Measurements from ENCODE around the gene CSTF2. TPM values are rescaled to one million over a fixed set of nuclear protein-coding genes. Genes with fewer than 3 reads are reported as not detected.
A peak's percentile ranks its signal among the peaks of the same experiment; 100 is the strongest.

Gene CSTF2
- total and polyA plus RNA-seq, 3 experiments from 2014 or later = 13.5 to 59.5 (median 55.6) TPM

GRCh38 chrX:100812216-100813158 is 7.7 kb upstream of the CSTF2 start:
- Histone ChIP-seq H3K4me3 (ENCODE audit: low read length) (no peak overlapping the region), H3K9me3 (ENCODE audit: low read length) (no peaks in the 10 kb centered on the region), H3K4me1 (ENCODE audit: insufficient read depth, low read length) (no peaks in the 10 kb centered on the region), H3K36me3 (ENCODE audit: insufficient read depth, low read length) (no peaks in the 10 kb centered on the region), H3K27me3 (ENCODE audit: insufficient read depth, low read length, poor library complexity, severe bottlenecking) (no peaks in the 10 kb centered on the region), H3K27ac (ENCODE audit: low read depth, low read length) (no peak overlapping the region)
- Mint-ChIP-seq H3K9me3 (peaks cover 0 to 5% (median 0%) of the 10 kb centered on the region in 5 donors), H3K36me3 (no peaks in the 10 kb centered on the region), H3K27me3 (peaks cover 14 to 54% of the 10 kb centered on the region in 2 donors), H3K4me1 (no peaks in the 10 kb centered on the region), H3K4me3 (no peak overlapping the region), H3K27ac (no peak overlapping the region)
- CTCF ChIA-PET = no interaction called here
- DNase-seq = no peak
- POLR2A ChIA-PET = no interaction called here

DNA sequence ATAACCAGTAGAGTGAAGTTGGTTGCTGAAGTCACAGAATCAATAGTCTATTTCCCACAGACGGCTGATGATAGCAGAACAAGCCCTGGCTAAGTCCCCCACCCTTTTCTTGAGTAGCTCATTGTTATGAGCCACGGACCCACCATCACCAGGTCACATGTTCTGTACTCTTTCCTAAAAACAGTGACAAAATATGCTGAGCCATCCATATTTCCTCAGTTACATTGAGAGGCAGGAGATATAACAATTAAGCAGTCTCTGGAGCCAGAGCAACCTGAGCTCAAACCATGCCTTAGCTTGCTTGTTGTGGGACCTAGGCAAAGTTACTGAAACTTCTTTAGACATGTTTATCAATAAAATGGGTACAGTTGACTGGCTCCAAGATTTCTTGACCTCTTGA is 2.9 kb upstream of the CSTF2 start:
- H3K4me3 Mint-ChIP-seq = no peak overlapping the region
- H3K4me1 Mint-ChIP-seq = peaks cover 6 to 15% (median 8%) of the 10 kb centered on the region in 3 donors
- no peak overlapping the region for H3K4me3 ChIP-seq (ENCODE audit: low read length)
- peaks cover 0 to 15% (median 0%) of the 10 kb centered on the region in 3 donors for H3K36me3 Mint-ChIP-seq
- H3K27me3 ChIP-seq (ENCODE audit: insufficient read depth, low read length, poor library complexity, severe bottlenecking) = no peaks in the 10 kb centered on the region
- H3K9me3 ChIP-seq (ENCODE audit: low read length) = no peaks in the 10 kb centered on the region
- CTCF ChIA-PET = interaction anchor here (1.2 kb wide), 1 partner anchor 49 kb away, joined by 3 read pairs; no protein-coding TSS in a partner anchor
- H3K9me3 Mint-ChIP-seq = no peaks in the 10 kb centered on the region
- POLR2A ChIA-PET = no interaction called here
- H3K27ac Mint-ChIP-seq = no peak overlapping the region
- H3K4me1 ChIP-seq (ENCODE audit: insufficient read depth, low read length) = no peaks in the 10 kb centered on the region
- peaks cover 10 to 29% of the 10 kb centered on the region in 2 donors for H3K27me3 Mint-ChIP-seq
- no peak for DNase-seq
- H3K27ac ChIP-seq (ENCODE audit: low read depth, low read length) = no peak overlapping the region
- no peaks in the 10 kb centered on the region for H3K36me3 ChIP-seq (ENCODE audit: insufficient read depth, low read length)

DNA sequence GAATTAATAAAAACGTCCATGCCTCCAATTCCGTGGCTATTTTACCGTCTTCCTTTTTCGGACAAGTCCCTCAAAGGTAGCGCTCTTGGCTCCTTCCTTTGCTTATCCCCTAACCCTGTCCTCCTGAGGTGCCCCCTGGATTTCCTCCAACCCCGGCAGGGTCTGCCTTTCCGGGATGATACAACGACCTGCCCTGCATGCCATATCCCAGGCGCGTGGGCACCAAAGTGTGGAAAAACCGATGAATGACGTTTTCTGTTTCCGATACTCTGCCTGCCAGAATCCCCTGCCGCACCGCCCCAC is 706 bp upstream of the CSTF2 start:
- peaks cover 8% of the 10 kb centered on the region for H3K36me3 ChIP-seq (ENCODE audit: insufficient read depth, low read length)
- H3K27ac ChIP-seq (ENCODE audit: low read depth, low read length) = peak overlapping the region; percentile 89
- H3K4me1 ChIP-seq (ENCODE audit: insufficient read depth, low read length) = no peaks in the 10 kb centered on the region
- peak overlapping the region; percentile 91 for H3K4me3 ChIP-seq (ENCODE audit: low read length)
- ChIA-PET POLR2A (no interaction called here), CTCF (no interaction called here)
- Mint-ChIP-seq H3K27ac (peak overlapping the region; percentile 4 to 96 (median 93)), H3K4me3 (peak overlapping the region; percentile 83 to 91 (median 84)), H3K9me3 (no peaks in the 10 kb centered on the region), H3K4me1 (peaks cover 6 to 15% (median 8%) of the 10 kb centered on the region in 3 donors), H3K27me3 (peaks cover 6 to 14% of the 10 kb centered on the region in 2 donors), H3K36me3 (peaks cover 0 to 33% (median 4%) of the 10 kb centered on the region in 3 donors)
- H3K27me3 ChIP-seq (ENCODE audit: insufficient read depth, low read length, poor library complexity, severe bottlenecking) = no peaks in the 10 kb centered on the region
- no peaks in the 10 kb centered on the region for H3K9me3 ChIP-seq (ENCODE audit: low read length)
- no peak for DNase-seq

GRCh38 chrX:100829730-100830129 is 9.5 kb downstream of the CSTF2 start:
- Histone ChIP-seq H3K27ac (ENCODE audit: low read depth, low read length) (peak overlapping the region; percentile 1), H3K4me1 (ENCODE audit: insufficient read depth, low read length) (peaks cover 10% of the 10 kb centered on the region), H3K27me3 (ENCODE audit: insufficient read depth, low read length, poor library complexity, severe bottlenecking) (no peaks in the 10 kb centered on the region), H3K9me3 (ENCODE audit: low read length) (no peaks in the 10 kb centered on the region), H3K4me3 (ENCODE audit: low read length) (no peak overlapping the region), H3K36me3 (ENCODE audit: insufficient read depth, low read length) (peaks cover 32% of the 10 kb centered on the region)
- Mint-ChIP-seq H3K36me3 (peaks cover 4 to 81% (median 22%) of the 10 kb centered on the region in 3 donors), H3K27ac (peak overlapping the region; percentile 77 to 95 (median 90)), H3K9me3 (no peaks in the 10 kb centered on the region), H3K27me3 (peaks cover 0 to 3% of the 10 kb centered on the region in 2 donors), H3K4me3 (peak overlapping the region in 4 of 7 donors; percentile 9 to 62 (median 32)), H3K4me1 (peaks cover 8 to 25% (median 22%) of the 10 kb centered on the region in 3 donors)
- ChIA-PET CTCF (no interaction called here), POLR2A (interaction anchor here (1.1 kb wide), 1 partner anchor 9 kb away, joined by 4 read pairs; the partner anchor contains the start of gene CSTF2)
- DNase-seq = peak in 1 of 5 donors; percentile 20

DNA sequence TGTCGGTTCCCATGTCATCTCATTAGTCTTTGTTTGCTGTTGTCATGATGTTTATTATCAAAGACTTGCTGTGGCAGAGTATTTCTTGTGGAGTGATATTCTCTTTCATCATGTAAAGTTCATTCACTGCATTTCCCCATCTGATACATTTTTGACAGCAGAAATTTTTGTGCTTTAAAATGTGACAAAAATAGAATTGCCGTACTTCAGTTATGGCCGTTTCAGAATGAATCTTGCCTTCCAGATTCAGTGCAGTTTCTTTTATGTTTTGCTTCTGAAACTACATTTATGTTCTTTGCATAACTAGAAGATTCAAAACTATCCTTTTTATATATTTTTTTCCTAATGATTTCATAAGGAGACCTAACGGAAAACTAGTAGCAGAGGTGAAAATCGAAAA is 10.0 kb downstream of the CSTF2 start:
- Mint-ChIP-seq H3K27me3 (peaks cover 0 to 3% of the 10 kb centered on the region in 2 donors), H3K36me3 (peaks cover 4 to 79% (median 21%) of the 10 kb centered on the region in 3 donors), H3K4me3 (peak overlapping the region in 4 of 7 donors; percentile 9 to 62 (median 32)), H3K4me1 (peaks cover 8 to 25% (median 22%) of the 10 kb centered on the region in 3 donors), H3K27ac (peak overlapping the region; percentile 77 to 95 (median 90)), H3K9me3 (no peaks in the 10 kb centered on the region)
- no peak for DNase-seq
- peaks cover 10% of the 10 kb centered on the region for H3K4me1 ChIP-seq (ENCODE audit: insufficient read depth, low read length)
- CTCF ChIA-PET = no interaction called here
- peaks cover 32% of the 10 kb centered on the region for H3K36me3 ChIP-seq (ENCODE audit: insufficient read depth, low read length)
- H3K4me3 ChIP-seq (ENCODE audit: low read length) = no peak overlapping the region
- H3K27ac ChIP-seq (ENCODE audit: low read depth, low read length) = no peak overlapping the region
- POLR2A ChIA-PET = no interaction called here
- no peaks in the 10 kb centered on the region for H3K27me3 ChIP-seq (ENCODE audit: insufficient read depth, low read length, poor library complexity, severe bottlenecking)
- H3K9me3 ChIP-seq (ENCODE audit: low read length) = no peaks in the 10 kb centered on the region

DNA sequence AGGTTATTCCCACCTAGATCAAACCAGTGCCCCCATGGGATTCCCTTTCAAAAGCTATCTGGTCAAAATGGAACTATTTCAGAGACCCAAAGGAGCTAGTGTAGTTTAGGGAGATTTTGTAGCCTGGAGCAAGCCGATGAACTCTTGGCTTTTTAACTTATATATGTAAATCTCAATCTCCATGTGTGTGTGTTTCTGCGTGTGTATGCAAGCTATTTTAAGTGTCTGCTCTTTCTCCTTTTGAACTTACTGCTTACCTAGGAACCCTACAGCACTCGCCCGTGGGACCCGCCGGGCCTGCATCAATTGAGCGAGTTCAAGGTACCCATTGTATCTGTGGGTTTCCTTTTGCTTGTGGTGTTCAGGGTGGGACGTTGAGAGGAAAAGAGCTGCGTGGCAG is 10.4 kb downstream of the CSTF2 start:
- no peak overlapping the region for H3K4me3 ChIP-seq (ENCODE audit: low read length)
- ChIA-PET POLR2A (no interaction called here), CTCF (no interaction called here)
- H3K27me3 Mint-ChIP-seq = peaks cover 0 to 3% of the 10 kb centered on the region in 2 donors
- peaks cover 4 to 77% (median 21%) of the 10 kb centered on the region in 3 donors for H3K36me3 Mint-ChIP-seq
- peaks cover 10% of the 10 kb centered on the region for H3K4me1 ChIP-seq (ENCODE audit: insufficient read depth, low read length)
- H3K9me3 ChIP-seq (ENCODE audit: low read length) = no peaks in the 10 kb centered on the region
- peak overlapping the region in 6 of 7 donors; percentile 16 to 62 (median 56) for H3K4me3 Mint-ChIP-seq
- no peak for DNase-seq
- H3K36me3 ChIP-seq (ENCODE audit: insufficient read depth, low read length) = peaks cover 32% of the 10 kb centered on the region
- peaks cover 8 to 25% (median 22%) of the 10 kb centered on the region in 3 donors for H3K4me1 Mint-ChIP-seq
- H3K27me3 ChIP-seq (ENCODE audit: insufficient read depth, low read length, poor library complexity, severe bottlenecking) = no peaks in the 10 kb centered on the region
- no peaks in the 10 kb centered on the region for H3K9me3 Mint-ChIP-seq
- no peak overlapping the region for H3K27ac ChIP-seq (ENCODE audit: low read depth, low read length)
- H3K27ac Mint-ChIP-seq = peak overlapping the region; percentile 77 to 95 (median 88)

DNA sequence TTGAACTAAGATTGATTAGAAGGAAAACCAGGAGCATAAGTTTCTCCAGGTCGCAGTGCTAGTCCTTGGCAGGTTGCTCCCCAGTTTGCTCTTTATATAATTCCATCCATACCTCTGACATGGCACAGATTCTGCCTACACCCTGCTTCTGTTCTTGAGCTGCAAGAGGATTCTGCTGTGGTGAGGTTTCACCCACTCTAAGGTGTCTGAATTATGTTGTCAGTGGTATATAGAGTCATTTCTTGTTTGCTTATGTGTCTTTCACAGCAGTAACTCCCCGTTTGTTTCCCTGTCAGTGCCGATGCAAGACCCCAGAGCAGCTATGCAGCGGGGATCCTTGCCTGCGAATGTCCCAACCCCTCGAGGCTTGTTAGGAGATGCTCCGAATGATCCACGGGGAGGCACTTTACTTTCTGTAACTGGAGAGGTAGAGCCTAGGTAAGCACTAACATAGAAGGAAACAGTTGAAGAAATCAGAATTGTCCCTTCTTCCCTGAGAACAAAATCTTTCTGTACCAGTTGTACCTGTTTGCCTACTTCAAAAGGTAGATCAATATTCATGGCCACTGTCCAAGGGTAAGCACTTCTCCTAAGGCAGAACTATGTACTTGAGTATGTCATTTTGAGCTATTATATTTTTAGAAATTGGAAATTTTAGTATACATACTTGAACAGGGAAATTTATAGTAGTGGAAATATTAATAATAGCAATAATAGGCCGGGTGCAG is 11.2 kb downstream of the CSTF2 start:
- H3K36me3 ChIP-seq (ENCODE audit: insufficient read depth, low read length) = peaks cover 32% of the 10 kb centered on the region
- no peak for DNase-seq
- Mint-ChIP-seq H3K4me3 (no peak overlapping the region), H3K27ac (peak overlapping the region in 6 of 8 donors; percentile 64 to 94 (median 84)), H3K36me3 (peaks cover 4 to 74% (median 23%) of the 10 kb centered on the region in 3 donors), H3K4me1 (peaks cover 8 to 25% (median 22%) of the 10 kb centered on the region in 3 donors), H3K27me3 (peaks cover 0 to 3% of the 10 kb centered on the region in 2 donors), H3K9me3 (no peaks in the 10 kb centered on the region)
- POLR2A ChIA-PET = no interaction called here
- H3K4me3 ChIP-seq (ENCODE audit: low read length) = no peak overlapping the region
- H3K27me3 ChIP-seq (ENCODE audit: insufficient read depth, low read length, poor library complexity, severe bottlenecking) = no peaks in the 10 kb centered on the region
- peaks cover 10% of the 10 kb centered on the region for H3K4me1 ChIP-seq (ENCODE audit: insufficient read depth, low read length)
- CTCF ChIA-PET = no interaction called here
- no peaks in the 10 kb centered on the region for H3K9me3 ChIP-seq (ENCODE audit: low read length)
- no peak overlapping the region for H3K27ac ChIP-seq (ENCODE audit: low read depth, low read length)

DNA sequence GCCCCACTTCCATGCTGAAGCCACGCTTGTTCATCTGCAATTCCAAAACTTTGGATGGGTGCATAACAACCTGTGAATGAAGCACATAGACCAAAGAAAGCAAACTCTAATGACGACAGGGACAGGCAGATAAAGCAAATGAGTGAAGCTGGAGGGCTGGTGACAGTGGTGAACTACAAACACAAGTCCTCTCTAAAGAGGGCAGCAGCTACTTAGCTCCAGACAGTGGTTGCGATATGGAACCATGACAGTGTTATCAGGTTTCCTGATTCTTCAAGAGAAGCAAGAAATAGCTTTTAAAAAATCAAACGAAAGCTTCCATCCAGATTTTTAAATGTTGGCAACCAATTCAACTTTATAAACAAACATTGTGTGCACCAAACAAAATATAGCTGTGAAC is 30.1 kb downstream of the CSTF2 start:
- Mint-ChIP-seq H3K4me3 (no peak overlapping the region), H3K27ac (no peak overlapping the region), H3K36me3 (no peaks in the 10 kb centered on the region), H3K9me3 (no peaks in the 10 kb centered on the region), H3K27me3 (peaks cover 0 to 4% of the 10 kb centered on the region in 2 donors), H3K4me1 (no peaks in the 10 kb centered on the region)
- H3K27ac ChIP-seq (ENCODE audit: low read depth, low read length) = no peak overlapping the region
- CTCF ChIA-PET = no interaction called here
- no peaks in the 10 kb centered on the region for H3K27me3 ChIP-seq (ENCODE audit: insufficient read depth, low read length, poor library complexity, severe bottlenecking)
- H3K4me3 ChIP-seq (ENCODE audit: low read length) = no peak overlapping the region
- H3K9me3 ChIP-seq (ENCODE audit: low read length) = no peaks in the 10 kb centered on the region
- H3K4me1 ChIP-seq (ENCODE audit: insufficient read depth, low read length) = no peaks in the 10 kb centered on the region
- POLR2A ChIA-PET = no interaction called here
- DNase-seq = no peak
- no peaks in the 10 kb centered on the region for H3K36me3 ChIP-seq (ENCODE audit: insufficient read depth, low read length)
